NCI-H2107 treated with DMSO at 0.1 percent for 48 hours (cell line): ENCODE data around the gene GPRASP2.
"Not testable (repeated sequence)": the region's sequence is repeated elsewhere in the genome, so short reads cannot be mapped to it uniquely, and the experiment has no call there.

ENCODE experiments used
- DNase-seq: peaks from one replicate; lab custom pipeline; 2025; ENCODE audit not compliant: unreplicated experiment; lab: John Stamatoyannopoulos, UW

Gene GPRASP2

DNA sequence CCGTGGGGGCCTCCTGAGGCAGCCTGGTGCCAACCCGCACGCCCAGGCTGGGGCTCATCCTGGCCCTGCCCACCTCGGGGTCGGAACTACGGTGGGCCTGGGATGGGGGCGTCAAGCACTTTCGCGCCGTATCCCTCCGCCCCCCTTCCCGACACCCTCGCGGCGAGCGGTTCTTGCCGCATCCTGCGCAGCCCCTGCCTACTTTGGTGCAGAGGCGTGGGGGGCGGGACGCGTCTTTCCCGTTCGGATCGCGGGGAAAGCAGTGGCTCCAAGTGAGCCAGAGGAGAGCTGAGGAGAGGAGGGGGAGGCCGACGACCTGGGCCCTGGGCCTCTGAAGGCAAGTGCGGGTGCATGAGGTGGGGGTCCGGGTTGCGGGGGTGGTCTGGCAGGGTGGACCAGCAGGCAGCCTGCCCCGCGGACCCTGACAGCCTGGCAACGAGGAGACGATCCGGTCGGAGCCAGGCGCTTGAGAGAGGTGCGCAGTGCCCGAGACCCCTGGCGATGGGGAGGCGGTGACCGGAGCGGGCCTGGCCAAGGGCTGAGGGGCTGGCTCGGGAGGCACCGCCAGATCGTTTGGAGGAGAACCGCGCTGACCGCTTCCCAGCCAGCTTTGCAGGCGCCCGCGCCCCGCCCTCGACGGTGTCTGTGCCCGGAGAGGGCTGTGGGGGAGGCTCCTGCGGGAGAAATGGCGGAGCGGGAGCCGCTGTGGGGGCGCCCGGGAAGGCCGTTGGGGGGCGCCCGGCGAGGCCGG lies at the start of gene GPRASP2:
GPRASP2 (plus strand) TSS at position 233 of the 751 bp plus-strand sequence. CDS start 2,422 bp downstream, outside the sequence.
- no peak for DNase-seq

DNA sequence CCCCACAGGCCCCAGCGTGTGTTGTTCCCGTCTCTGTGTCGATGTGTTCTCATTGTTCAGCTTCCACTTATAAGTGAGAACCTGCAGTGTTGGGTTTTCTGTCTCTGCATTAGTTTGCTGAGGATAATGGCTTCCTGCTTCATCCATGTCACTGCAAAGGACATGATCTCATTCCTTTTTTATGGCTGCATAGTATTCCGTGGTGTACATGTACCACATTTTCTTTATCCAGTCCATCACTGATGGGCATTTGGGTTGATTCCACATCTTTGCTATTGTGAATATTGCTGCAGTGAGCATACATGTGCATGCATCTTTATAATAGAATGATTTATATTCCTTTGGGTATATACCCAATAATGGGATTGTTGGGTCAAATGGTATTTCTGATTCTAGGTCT lies 48.4 kb upstream of the GPRASP2 start:
- DNase-seq, result not testable (repeated sequence)

DNA sequence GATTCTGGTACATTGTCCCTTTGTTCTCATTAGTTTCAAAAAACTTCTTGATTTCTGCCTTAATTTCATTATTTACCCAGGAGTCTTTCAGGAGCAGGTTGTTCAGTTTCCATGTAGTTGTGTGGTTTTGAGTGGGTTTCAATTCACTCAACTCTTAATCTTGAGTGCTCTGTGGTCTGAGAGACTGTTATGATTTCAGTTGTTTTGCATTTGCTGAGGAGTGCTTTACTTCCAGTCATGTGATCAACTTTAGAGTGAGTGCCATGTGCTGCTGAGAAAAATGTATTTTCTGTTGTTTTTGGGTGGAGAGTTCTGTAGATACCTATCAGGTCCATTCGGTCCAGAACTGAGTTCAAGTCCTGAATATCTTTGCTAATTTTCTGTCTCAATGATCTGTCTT lies 45.2 kb upstream of the GPRASP2 start:
- not testable (repeated sequence) for DNase-seq

DNA sequence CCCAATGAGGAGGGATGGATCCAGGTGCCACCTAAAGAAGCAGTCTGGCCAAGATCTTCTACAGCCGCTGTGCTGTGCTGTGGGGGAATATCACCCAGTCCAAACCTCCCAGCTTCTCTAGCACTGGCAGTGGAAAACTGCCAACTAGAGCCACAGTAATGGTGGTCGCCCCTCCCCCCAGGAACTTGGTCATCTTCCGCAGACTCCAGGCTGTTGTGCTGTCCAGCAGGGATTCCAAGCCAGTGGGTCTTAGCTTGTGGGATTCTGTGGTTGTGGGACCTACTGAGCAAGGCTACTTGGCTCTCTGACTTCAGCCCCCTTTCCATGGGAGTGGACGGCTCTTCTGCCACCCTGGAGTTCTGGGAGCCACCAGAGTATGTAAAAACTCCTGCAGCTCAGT lies 42.7 kb upstream of the GPRASP2 start:
- no peak for DNase-seq

DNA sequence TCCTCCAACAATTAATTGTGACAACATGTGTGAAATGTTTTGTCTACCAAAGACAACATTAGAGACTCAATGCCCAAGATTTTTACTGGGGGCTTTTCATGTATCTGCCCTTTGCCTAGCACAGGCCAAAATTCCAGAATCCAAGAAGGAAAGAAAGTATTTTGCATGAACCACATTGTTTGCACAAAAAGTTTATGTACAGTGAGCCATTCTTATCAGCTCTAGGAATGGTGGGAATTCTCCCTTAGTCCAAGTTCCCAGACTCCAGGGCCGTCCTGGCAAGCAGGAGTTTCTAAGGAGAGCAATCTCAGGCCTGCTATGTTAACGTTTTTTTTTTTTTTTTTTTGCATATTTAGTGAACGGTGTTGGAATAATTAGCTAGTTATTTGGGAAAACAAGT lies 39.4 kb upstream of the GPRASP2 start:
- no peak for DNase-seq

DNA sequence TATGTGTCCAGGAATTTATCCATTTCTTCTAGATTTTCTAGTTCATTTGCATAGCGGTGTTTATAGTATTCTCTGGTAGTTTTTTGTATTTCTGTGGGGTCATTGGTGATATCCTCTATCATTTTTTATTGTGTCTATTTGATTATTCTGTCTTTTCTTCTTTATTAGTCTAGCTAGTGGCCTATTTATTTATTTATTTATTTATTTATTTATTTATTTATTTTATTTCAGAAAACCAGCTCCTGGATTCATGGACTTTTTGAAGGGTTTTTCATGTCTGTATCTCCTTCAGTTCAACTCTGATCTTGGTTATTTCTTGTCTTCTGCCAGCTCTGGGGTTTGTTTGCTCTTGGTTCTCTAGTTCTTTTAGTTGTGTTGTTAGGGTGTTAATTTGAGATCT lies 34.8 kb upstream of the GPRASP2 start:
- DNase-seq, result not testable (repeated sequence)

DNA sequence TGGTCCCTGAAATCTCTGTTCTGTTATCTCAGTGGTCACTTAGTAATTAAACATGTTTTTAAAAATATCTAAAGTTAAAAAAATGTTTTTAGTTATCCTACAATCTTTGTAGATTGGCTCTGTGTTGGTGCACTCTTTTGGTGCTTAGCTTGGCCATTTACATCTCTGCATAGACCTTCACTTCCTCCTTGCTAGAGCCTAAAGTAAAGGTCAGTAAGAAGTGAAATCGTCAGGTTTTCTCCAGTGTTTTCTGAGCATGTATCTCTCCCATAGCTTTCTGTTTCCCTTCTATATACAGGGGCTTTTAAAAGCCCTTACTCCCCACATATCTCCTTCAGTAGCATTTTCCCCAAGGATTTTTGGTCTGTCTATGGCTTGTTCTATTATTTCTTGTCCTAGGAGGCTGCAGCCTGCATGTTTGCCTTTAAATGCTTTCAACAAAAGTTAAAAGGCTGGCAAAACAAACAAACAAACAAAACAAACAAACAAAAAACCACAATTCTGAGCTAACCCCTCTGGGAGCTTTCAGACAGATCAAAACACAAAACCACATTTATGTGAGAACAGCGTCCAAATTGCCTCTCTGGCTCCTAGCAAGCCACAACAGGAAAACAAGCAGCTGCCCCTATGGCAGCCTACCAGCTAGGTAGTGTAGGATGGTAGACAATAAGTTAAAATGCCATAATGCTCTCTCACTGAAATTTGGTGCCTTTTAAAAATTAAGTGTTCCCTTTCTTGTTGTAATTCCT lies 27.3 kb upstream of the GPRASP2 start:
- peak; percentile 93 for DNase-seq

DNA sequence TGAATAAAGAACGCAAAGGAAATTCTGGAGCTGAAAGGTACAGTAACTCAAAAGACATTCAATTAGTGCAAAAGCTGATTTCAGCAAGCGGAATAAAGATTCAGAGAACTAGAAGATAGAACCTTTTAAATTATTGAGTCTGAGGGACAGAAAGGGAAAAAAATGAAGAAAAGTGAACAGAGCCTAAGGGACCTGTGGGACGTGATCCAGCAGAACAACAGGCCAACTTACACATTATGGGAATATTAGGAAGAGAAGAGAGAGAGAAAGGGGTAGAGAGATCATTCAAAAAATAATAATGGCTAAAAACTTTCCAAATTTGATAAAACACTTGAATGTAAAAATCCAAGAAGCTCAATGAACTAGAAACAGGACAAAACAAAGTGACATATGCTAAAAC lies 17.5 kb upstream of the GPRASP2 start:
- no peak for DNase-seq

DNA sequence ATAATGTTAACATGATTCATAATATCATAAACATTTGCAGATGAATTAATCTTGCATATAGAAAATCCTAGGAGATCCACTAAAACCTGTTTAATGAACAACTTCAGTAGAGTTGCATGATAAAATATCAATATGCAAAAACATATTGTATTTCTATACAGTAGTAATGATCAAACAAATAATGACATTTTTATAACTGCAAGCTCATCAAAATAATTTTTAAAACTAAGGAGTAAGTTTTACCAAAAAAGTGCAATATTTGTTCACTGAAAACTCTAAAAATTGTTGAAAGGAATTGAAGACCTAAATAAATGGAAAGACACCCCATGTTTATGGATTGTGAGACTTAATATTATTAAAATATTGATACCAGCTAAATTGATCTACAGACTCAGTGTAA lies 15.9 kb upstream of the GPRASP2 start:
- DNase-seq, result no peak

DNA sequence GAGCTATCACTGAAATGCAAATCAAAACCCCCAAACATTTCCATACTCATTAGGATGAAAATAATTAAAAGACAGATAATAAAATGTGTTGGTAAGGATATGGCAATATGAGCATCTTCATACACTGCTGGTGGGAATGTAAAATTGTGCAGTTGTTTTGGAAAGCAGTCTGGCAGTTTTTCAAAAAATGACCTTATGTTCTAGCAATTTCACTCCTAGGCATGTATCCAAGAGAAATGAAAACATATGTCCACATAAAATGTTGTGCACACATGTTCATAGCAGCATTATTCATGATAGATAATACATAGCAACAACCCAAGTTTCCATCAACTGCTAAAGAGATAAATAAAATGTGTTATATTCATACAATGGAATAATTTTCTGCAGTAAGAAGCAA lies 14.8 kb upstream of the GPRASP2 start:
- no peak for DNase-seq

DNA sequence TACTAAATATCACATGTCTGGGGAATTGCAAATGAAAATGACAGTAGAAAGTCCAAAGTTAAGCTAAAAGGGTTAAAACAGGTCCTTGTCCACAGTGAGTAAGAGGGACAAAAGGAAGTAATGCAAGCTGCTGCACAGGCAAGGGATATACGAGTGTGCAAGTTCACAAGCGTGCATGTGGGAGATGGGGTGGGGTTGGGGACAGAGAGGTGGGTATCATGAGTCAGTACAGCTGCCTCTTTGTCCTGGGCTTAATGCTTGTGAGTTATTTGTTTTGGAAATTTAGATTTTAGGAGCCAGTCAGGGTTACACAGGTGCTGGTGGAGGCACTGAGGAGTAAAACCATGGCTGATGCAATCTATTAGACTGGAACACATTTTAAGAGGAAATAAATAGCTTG lies 3.3 kb upstream of the GPRASP2 start:
- no peak for DNase-seq

DNA sequence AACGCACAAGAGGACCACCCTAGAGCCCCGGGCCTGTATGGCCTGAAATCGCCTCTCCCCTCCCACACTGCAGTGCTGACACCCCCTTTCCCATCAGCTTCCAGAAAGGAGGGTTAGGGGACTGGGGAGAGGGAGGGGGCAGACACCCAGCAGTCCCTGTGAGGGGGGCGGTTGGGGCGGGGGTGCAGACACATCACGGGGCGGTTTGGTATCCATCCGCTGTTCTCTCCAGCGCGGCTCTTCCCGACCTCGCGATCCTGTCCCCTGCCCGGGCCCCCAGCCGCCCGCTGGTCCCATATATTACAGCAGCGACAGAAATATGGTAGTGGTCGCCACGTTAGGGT lies 404 bp upstream of the GPRASP2 start:
- DNase-seq, result no peak

DNA sequence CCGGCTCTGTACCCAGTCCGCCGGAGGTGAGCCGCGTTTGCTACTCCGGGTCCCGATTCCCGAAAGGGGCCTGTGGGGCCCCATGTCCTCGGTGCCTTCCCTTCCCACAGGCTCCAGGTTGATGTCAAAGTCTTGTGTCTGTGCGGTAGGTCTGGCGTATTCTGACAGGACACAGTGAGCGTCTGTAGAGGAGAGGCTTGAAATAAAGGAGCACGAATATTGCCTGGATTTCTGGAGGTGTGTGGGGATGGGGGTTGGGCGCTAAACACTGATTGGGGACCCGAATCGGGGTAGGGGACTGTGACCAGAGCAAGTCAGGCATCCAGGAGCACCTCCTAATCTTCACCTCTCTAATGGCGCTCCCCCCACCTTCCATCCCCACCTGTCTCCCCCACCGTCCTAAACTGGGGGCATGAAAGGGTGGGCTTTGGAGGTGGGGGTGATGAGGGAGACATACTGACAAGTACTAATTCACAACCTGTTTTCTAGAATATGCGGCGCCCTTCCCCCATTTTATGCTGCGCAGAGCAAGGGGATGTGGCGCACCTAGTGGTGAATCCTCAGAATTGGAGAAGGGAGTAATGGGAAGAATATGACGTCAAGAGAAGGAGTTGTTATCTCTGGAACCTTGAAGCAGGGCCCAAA lies 855 bp downstream of the GPRASP2 start:
- peak; percentile 23 for DNase-seq

DNA sequence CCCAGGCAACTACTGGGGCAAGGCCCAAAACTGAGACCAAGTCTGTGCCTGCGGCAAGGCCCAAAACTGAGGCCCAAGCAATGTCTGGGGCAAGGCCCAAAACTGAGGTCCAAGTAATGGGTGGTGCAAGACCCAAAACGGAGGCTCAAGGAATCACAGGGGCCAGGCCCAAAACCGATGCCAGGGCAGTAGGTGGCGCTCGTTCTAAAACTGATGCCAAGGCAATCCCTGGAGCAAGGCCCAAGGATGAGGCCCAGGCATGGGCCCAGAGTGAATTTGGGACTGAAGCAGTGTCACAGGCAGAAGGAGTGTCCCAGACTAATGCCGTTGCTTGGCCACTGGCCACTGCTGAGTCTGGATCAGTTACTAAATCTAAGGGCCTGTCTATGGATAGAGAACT lies 2.7 kb downstream of the GPRASP2 start:
- DNase-seq, result no peak

DNA sequence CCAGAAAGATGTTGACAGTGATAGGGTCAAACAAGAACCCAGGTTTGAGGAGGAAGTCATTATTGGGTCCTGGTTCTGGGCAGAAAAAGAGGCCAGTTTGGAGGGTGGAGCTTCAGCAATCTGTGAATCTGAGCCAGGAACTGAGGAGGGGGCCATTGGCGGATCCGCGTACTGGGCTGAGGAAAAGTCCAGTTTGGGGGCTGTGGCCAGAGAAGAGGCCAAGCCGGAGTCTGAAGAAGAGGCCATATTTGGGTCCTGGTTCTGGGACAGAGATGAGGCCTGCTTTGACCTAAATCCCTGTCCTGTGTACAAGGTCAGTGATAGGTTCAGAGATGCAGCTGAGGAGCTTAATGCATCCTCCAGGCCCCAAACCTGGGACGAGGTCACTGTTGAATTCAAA lies 3.7 kb downstream of the GPRASP2 start:
- DNase-seq, result no peak

DNA sequence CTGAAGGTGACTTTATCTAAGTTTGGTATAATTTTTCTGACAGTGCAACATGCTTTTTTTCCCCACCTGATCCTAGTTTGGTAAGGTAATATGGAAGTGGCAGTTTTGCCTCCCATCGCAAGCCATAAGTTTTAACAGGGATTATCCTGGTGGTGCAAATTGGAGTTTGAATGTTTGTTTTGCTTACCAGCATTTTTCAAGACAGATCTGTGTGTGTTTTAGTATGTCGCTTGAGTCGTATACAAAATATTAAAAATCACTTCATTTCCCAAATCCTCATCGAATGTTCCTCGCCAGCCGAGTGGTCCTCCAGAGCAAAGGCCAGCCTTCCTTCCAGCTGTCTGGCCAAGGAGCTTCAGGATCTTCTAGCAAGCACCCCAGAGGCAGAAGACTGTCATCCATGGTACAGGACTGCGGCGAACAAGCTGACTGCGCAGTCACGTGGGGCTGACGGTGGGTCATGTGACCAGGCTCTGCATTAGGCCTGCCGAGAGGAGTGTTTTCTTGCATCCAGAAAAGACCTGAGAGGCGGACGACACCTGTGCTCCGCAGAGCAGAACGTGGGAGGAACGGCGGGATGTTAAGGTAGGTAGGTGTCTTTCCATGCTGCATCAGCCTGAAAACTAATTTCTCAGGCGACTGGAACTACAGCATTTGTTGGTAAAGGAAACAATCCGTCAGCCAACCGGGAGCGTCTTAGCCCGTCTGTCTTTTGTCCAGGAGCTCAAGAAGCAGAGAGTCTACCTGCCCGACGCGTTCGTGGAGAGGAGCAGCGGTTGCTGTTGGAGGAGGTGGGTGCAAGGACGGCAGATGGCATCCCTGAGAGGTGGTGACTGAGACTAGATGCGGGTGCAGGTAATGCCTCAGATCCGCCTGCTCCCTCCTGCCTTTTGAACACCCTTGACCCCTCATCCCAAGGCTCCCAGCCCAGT lies 8.3 kb downstream of the GPRASP2 start, which contains the start of gene GPRASP3:
GPRASP3 (plus strand) TSS at position 507 of the 932 bp plus-strand sequence. CDS start 28,253 bp downstream, outside the sequence.
- peak; percentile 69 for DNase-seq

DNA sequence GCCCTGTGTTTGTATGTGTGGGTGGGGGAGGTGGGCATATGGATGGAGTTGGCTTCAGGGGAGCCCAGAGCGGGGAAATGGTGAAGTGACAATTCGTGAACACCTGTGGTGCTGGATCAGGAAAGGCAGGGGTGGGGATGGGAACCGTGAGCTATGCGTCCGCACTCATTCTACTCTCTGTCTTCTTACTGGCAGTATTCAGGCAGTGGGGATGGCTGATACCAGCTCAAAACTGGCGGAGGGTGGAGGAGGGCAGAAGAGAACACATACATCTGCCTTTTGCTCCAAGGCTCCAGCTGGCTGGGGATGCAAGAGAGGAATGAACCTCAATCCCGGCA lies 8.9 kb downstream of the GPRASP2 start:
- not testable (repeated sequence) for DNase-seq

DNA sequence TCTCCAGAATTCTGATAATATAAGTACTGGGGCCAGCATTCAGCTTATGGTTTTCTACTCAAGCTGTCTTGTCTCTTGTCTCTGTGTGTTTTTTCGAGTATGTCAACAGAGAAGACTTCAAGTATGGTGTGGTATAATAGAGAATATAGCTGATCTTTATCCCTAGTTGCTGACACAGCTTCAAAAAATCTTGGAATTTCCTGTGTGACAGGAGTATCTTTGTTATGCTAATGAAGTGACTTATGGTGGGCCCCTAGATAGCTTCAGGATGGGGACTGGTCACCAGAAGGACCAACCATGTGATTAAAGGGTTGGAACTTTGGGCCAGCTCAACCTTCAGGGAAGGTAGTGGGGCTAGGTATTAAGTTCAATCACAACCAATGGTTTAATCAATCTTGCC lies 11.2 kb downstream of the GPRASP2 start:
- no peak for DNase-seq

DNA sequence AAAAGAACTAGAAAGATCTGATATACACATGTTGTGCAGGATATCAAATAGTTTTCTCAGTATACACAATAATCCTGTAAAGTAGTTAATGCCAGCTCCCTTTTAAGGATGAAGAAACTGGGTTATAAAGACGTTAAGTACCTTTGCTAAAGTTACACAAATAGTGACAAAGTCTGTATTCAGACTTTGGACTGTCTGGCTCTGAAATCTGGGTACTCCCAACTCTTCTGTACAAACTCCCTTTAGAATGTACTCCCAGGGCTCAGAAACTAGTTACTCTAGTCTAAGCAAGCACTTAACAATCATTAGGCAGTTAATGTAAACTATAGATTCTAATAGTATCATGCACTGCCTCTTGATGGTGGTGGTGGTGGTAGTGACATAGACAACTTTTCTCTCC lies 15.5 kb downstream of the GPRASP2 start:
- no peak for DNase-seq

DNA sequence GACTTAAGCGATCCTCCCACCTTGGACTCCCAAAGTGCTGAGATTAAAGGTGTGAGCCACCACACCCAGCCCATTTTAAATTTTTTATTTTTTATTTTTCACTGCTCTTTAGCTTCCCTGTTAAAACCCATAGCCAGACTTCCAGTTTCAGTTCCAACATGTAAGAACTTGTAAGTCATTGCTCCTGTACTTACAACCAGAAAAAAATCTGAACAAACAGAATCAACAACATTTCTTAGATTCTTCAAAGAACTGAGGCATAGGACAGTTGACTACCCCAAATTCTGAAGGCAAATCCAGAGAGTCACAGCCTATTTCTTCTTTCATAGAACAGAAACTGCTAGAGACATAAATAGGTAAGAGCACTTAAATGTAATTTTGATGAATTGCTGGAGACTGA lies 16.4 kb downstream of the GPRASP2 start:
- no peak for DNase-seq

DNA sequence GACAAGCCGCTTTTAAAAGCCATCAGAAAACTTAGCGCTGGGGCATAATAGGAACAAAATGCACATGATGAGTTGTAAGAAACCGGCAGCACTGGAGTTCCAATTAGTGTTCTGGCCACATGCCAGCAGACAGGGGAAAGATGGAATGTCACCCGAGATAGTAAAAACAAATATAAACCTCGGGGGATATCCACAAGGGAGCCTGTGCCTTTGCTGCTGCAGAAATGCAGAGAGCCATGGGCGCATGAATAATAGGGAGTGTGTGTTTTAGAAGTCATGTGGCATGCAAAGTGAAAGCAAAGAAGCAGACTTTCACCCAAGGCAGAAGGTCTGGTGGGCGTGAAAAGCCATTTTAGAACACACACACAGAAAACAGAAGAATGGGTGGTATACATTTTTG lies 27.4 kb downstream of the GPRASP2 start:
- peak; percentile 6 for DNase-seq
